ENCODE results near the gene IFT43.

The IFT43 gene

DNA sequence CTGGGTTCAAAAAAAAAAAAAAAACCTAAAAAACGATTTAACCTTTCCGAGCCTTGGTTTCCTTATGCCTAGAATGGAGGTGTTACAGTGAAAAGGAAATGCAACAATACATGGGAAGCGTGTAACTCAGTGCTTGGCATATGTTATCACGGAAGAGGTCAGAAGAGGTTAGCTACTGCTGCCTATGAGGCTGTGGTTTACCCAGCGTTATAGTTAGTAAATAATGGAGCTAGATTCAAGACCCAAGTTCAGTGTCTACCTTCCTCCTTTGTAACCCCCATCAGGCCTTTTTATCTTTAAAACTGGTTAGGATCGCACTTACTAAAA is 839 bp downstream of the IFT43 start:
- H3K27ac ChIP-seq, result peak overlapping the region; percentile 55
- no peak for TF ChIP-seq ZFX (IDR thresholded peaks at IDR 0.05)
- TF ChIP-seq, protein P1, sequence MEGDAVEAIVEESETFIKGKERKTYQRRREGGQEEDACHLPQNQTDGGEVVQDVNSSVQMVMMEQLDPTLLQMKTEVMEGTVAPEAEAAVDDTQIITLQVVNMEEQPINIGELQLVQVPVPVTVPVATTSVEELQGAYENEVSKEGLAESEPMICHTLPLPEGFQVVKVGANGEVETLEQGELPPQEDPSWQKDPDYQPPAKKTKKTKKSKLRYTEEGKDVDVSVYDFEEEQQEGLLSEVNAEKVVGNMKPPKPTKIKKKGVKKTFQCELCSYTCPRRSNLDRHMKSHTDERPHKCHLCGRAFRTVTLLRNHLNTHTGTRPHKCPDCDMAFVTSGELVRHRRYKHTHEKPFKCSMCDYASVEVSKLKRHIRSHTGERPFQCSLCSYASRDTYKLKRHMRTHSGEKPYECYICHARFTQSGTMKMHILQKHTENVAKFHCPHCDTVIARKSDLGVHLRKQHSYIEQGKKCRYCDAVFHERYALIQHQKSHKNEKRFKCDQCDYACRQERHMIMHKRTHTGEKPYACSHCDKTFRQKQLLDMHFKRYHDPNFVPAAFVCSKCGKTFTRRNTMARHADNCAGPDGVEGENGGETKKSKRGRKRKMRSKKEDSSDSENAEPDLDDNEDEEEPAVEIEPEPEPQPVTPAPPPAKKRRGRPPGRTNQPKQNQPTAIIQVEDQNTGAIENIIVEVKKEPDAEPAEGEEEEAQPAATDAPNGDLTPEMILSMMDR (conservative IDR thresholded peaks at IDR 0.05), result no peak

DNA sequence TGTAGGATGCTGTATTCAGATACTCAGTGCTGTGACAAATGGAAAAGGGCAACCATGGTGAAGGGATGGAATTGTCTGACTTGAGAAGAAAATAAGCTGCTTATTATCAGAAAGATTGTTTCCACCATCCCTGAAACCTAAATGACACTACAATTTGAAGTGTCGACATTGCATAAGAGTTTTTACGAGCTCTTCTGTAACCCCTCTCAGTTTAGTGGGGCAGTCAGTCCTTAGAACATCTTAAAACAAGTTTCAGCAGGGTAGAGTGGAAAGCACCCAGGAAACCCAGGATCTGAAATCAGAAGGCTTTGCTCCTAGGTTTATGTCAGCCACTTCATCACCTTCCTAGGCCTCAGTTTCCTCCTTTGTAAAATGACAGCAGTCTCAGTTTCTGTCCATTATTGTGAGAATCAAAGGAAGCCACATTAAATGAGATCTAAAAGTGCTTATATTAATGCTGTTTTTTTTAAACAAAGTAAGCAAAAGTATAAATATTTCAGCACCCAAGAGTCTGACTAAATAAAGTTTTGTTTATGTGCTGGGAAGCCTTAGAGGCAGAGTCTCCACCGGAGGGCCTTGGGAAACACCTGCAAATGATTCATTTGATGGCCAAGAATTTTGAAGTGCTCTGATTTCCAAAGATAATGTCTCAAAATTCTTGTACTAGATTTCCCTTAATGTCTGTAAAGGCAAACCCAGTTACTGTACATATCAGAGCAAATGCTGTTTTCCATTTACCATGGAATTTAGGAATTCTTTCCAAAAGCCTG is 1.8 kb downstream of the IFT43 start:
- TF ChIP-seq ZFX (IDR thresholded peaks at IDR 0.05), result no peak
- TF ChIP-seq, protein P1 (conservative IDR thresholded peaks at IDR 0.05), result peak; percentile 11
- no peak overlapping the region for H3K27ac ChIP-seq

DNA sequence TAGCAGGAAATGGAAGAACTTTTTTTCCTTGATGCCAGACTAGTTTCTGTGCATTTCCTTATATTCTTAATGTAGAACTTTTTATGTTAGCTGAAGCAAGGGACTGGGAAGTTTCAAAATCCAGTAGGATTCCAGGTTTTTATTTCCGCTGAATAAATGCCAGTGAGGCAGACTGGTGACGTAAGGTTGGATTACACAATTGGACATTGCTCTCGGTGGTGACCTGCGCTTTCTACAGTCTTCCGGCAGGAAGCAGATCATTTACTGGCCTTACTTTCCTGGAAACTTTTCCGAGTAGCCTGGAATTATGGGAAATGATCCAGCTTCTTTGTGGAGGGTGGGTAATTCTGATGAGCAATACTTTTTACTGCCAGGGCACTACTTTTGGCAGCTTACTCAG is 3.6 kb downstream of the IFT43 start:
- TF ChIP-seq, protein P1 (conservative IDR thresholded peaks at IDR 0.05), result no peak
- no peak for TF ChIP-seq ZFX (IDR thresholded peaks at IDR 0.05)
- H3K27ac ChIP-seq, result no peak overlapping the region

DNA sequence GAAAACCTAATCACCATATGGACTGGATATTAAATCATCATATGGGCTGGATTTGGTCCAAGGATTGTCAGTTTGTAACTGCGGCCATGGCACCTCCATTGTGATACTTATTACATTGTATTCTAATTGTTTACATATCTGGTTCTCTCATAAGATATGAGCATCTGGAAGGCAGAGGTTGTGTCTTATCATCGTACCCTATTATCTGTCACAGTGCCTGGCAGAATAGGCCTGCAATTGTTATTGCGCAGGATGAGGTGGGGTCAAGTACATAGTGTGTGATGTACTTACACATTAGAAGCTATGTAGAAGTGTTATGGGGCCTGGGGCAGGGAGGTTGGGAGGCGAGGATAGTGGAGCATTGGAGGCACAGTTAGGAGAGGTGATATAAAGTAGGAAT is 4.7 kb downstream of the IFT43 start:
- TF ChIP-seq, protein P1 (conservative IDR thresholded peaks at IDR 0.05), result no peak
- TF ChIP-seq ZFX (IDR thresholded peaks at IDR 0.05), result no peak
- H3K27ac ChIP-seq, result no peak overlapping the region

DNA sequence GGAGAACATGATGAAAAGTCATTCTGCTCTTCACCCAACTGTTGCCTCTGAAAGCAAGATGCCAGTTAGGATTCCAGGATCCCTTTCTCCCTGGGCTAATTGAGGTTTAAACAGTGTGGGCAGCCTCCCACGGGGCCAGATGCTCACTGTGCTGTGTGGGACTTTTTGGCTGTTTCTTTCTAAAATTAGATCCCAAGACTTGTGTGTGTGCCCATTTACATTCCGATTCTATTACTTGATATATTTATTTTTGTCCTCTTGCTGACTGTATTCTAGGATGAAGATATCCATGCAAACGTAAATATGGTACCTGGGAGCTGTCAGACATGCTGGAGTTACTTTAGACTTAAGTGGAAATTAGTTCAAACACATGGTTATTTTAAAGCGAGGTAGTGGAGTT is 6.2 kb downstream of the IFT43 start:
- TF ChIP-seq ZFX (IDR thresholded peaks at IDR 0.05), result no peak
- TF ChIP-seq, protein P1 (conservative IDR thresholded peaks at IDR 0.05), result no peak
- H3K27ac ChIP-seq, result no peak overlapping the region

DNA sequence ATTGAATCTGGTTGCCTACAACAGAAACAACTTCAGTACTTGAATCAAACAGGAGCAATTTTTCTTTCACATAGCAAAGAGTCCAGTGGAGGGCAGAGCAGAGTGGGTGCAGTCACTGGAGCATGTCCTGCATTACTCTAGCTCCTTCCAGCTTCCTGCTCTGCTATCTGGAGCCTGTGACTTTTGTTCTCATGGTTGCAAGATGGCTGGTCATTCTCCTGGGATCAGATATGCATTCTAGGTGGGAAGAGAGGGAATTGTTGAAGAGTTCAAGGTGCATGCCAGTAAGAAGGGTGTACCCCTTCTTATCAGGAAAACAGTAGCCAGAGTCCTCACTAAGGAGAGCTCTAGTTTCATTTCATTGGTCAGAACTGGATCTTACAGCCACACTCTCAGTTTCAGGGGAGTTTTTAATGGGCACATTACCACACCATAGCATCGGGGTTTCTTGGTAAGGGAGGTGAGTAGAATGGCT is 8.0 kb downstream of the IFT43 start:
- no peak overlapping the region for H3K27ac ChIP-seq
- TF ChIP-seq, protein P1 (conservative IDR thresholded peaks at IDR 0.05), result no peak
- no peak for TF ChIP-seq ZFX (IDR thresholded peaks at IDR 0.05)

DNA sequence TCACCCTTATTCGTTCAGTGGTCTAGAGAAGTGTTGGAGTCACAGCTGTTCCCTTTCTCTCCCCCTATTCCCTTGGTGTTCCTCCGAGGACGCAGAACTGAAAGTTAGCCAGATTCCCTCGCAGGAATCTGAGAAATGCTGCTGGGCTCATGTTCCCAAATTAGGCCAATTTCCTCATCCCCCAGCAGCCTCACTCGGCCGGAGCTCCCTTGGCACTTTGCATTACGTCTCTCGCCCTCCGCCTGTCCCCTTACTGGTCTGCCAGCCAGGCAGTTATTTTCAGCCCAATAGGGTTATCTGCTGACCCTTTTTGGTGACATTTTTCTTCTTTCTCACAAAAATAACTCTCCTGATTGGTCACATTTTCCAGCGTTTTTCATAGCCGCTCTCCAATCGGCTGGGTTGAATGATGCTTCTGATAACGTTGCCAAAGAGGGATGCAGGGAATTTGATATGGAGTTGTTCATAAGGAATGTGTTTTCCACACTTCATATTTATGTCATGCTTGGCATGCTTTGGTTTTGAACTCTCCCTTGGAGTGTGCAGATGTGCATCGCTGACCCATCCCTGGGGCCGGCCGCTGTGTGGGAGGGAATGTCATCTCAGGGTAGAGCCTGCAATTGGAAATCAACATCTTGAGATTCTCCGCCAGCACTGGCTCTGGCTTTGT is 9.9 kb downstream of the IFT43 start:
- no peak overlapping the region for H3K27ac ChIP-seq
- no peak for TF ChIP-seq ZFX (IDR thresholded peaks at IDR 0.05)
- TF ChIP-seq, protein P1 (conservative IDR thresholded peaks at IDR 0.05), result no peak
